ENCODE results near the gene SLC18B1. TPM values are rescaled to one million over a fixed set of nuclear protein-coding genes. Genes with fewer than 3 reads are reported as not detected.

SLC18B1 gene
- total and polyA plus RNA-seq, 2 of the 13 experiments (the other 11 are each of a cell fraction or from before 2014, with no cell fraction given), result 11.4 to 13.8 TPM

- DNase-seq (ENCODE audit: low spot score), result peak; percentile 19
- TF ChIP-seq AGO2 (optimal IDR thresholded peaks at IDR 0.05; ENCODE audit: low read depth, low read length) (peak; percentile 77), ZNF792 (CRISPR knock-in tag; IDR thresholded peaks at IDR 0.05) (no peak), ZNF713 (CRISPR knock-in tag; IDR thresholded peaks at IDR 0.05) (peak; percentile 22; the same call in 1 of the 2 replicates), ZNF331 (CRISPR knock-in tag; IDR thresholded peaks at IDR 0.05) (peak; percentile 13; the same call in 1 of the 2 replicates), SRY (CRISPR knock-in tag; IDR thresholded peaks at IDR 0.05) (0 out of 2 replicates have a peak, but pooled peaks have one; percentile 8), MIXL1 (CRISPR knock-in tag; IDR thresholded peaks at IDR 0.05) (no peak), GLI4 (CRISPR knock-in tag; IDR thresholded peaks at IDR 0.05; ENCODE audit: borderline replicate concordance) (peak; percentile 69), ZNF256 (CRISPR knock-in tag; conservative IDR thresholded peaks at IDR 0.05) (no peak), MBD4 (IDR thresholded peaks at IDR 0.05; ENCODE audit: borderline replicate concordance, low read length) (peak; percentile 86), ZNF296 (CRISPR knock-in tag; conservative IDR thresholded peaks at IDR 0.05) (peak; percentile 93), ZNF18 (CRISPR knock-in tag; IDR thresholded peaks at IDR 0.05; ENCODE audit: insufficient replicate concordance) (peak; percentile 56), ZNF704 (CRISPR knock-in tag; IDR thresholded peaks at IDR 0.05; ENCODE audit: borderline replicate concordance) (no peak), TEAD2 (CRISPR knock-in tag; IDR thresholded peaks at IDR 0.05) (peak; percentile 3; the same call in 1 of the 2 replicates), SALL1 (CRISPR knock-in tag; IDR thresholded peaks at IDR 0.05) (0 out of 2 replicates have a peak, but pooled peaks have one; percentile 2), ZNF724P (CRISPR knock-in tag; IDR thresholded peaks at IDR 0.05; ENCODE audit: borderline replicate concordance) (peak; percentile 7; the same call in 1 of the 2 replicates), JUNB (CRISPR knock-in tag; IDR thresholded peaks at IDR 0.05; ENCODE audit: borderline replicate concordance) (peak; percentile 82; the same call in 1 of the 2 replicates), NR2F1 (CRISPR knock-in tag; IDR thresholded peaks at IDR 0.05) (0 out of 4 replicates have a peak, but pooled peaks of 1 of the 2 experiments have one; percentile 57)
- TF ChIP-seq, protein P1, sequence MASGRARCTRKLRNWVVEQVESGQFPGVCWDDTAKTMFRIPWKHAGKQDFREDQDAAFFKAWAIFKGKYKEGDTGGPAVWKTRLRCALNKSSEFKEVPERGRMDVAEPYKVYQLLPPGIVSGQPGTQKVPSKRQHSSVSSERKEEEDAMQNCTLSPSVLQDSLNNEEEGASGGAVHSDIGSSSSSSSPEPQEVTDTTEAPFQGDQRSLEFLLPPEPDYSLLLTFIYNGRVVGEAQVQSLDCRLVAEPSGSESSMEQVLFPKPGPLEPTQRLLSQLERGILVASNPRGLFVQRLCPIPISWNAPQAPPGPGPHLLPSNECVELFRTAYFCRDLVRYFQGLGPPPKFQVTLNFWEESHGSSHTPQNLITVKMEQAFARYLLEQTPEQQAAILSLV (CRISPR knock-in tag; IDR thresholded peaks at IDR 0.05; ENCODE audit: borderline replicate concordance), result 0 out of 2 replicates have a peak, but pooled peaks have one; percentile 2
These were observed 16.5 kb upstream of the SLC18B1 start for GRCh38 chr6:132814716-132815570.

More at GRCh38 chr6:132814716-132815570, 16.5 kb upstream of the SLC18B1 start:
- H3K27ac ChIP-seq (ENCODE audit: extremely low read length, insufficient read depth, low read length), result peak overlapping the region; percentile 95
- H3K4me3 ChIP-seq (replicated peaks in 1 of 3; ENCODE audit: insufficient read depth in 1 of 3, low read depth in 2 of 3, low read length in 3 of 3), result peak overlapping the region; percentile 93 to 99 (median 96)
- H3K27me3 ChIP-seq (ENCODE audit: control insufficient read depth in 1 of 2, insufficient read depth in 2 of 2, low read length in 2 of 2), result no peaks in the 10 kb centered on the region; a peak in 1 of 5 replicates
- H2AFZ ChIP-seq (ENCODE audit: low read length), result no peak overlapping the region
- H4K20me1 ChIP-seq (ENCODE audit: insufficient read depth, low read length), result peaks cover 54% of the 10 kb centered on the region
- H3K9me3 ChIP-seq (ENCODE audit: low read length), result no peaks in the 10 kb centered on the region
- 1% methylated on average over 18 of the region's 27 CpGs for WGBS (ENCODE audit: low lambda C conversion rate)
- intact Hi-C loops (cut with micrococcal nuclease; ENCODE audit: unreplicated experiment), result loop anchor here (5.0 to 10.0 kb wide), 2 partner anchors 303 to 860 kb away; partner anchors contain the start of genes CCN2 and STX7
- H3K79me2 ChIP-seq (ENCODE audit: insufficient read depth, low read length), result peaks cover 28% of the 10 kb centered on the region
- in situ Hi-C loops (cut with HindIII; ENCODE audit: extremely low pct_ligation_motif_present, low pct_unique_long_range_greater_than_20kb), result no loop called here
- ATAC-seq, result peak; percentile 1; the same call in 2 of the 3 replicates
- ChIA-PET CTCF (ENCODE audit: low intra/inter-chr PET ratio, low total read pairs) (no interaction called here), POLR2A (interaction anchor here (0.6 to 9.0 kb wide), 13 partner anchors 8 to 1187 kb away, joined by 3 to 96 read pairs (median 5); partner anchors contain the start of genes MED23, SLC18B1, STX7 and VNN1)
- peaks cover 9 to 39% of the 10 kb centered on the region in 2 experiments for H3K36me3 ChIP-seq (replicated peaks in 1 of 2; ENCODE audit: control insufficient read depth in 1 of 2, insufficient read depth in 2 of 2, low read length in 2 of 2)
- peak overlapping the region; percentile 81 for H3K4me2 ChIP-seq (ENCODE audit: low read depth, low read length)
- peaks cover 57% of the 10 kb centered on the region for H3K4me1 ChIP-seq (ENCODE audit: insufficient read depth, low read length)
- BruUV-seq (replicated peaks), result TSS peak; percentile 67
- FAIRE-seq, result no peak
- H3K9ac ChIP-seq (ENCODE audit: insufficient read depth, low read depth, low read length), result peak overlapping the region; percentile 98

All from HepG2 (cell line).